K562 (cell line): ENCODE measurements around the gene KLHL24. TPM values are rescaled to one million over a fixed set of nuclear protein-coding genes. Genes with fewer than 3 reads are reported as not detected.

Experiments used
- ATAC-seq: fragments of 200-7000 bp; cut with Tn5 transposase; 3 replicates; pipeline ENCODE4 v1.9.1; 2020; ENCODE audit warnings: moderate library complexity
- BruUV-seq: library from RNA; stranded (reverse); fragments of 400-500 nt; replicated peaks from 2 replicates; lab custom pipeline; 2021; lab: Mats Ljungman, UMichigan
- CTCF ChIA-PET: fragments of 300-600 bp; formaldehyde crosslinking; extraction: SDS; loops from one replicate; lab custom pipeline; 2021; ENCODE audit warnings: low intra/inter-chr PET ratio; lab: Yijun Ruan, JAX
- POLR2A ChIA-PET: fragments of 300-600, 350-650 bp; sonication (Branson Sonifier 250); formaldehyde crosslinking; extraction: SDS; loops from one replicate; lab custom pipeline; 2021; ENCODE audit warnings: antibody characterized with exemption, inconsistent platforms; lab: Yijun Ruan, JAX
- DNase-seq, 4 experiments: peaks; one replicate each; pipeline versions ENCODE4 v3.0.0 to v3.0.0-alpha.2; 2011 to 2018; ENCODE audit warnings: low spot score in 3 of 4, mixed read lengths in 3 of 4; ENCODE audit errors: extremely low read depth in 1 of 4
- FAIRE-seq: peaks from 2 replicates; lab custom pipeline; 2011; peaks lifted over from hg19 to GRCh38; lab: Jason Lieb, UNC
- H2AFZ ChIP-seq: 2 replicates; pipeline ENCODE4 v1.6.0; 2011; ENCODE audit warnings: low read depth, low read length, control low read depth, inconsistent platforms
- H3K27ac ChIP-seq: fragments of 200-600 bp; 3 replicates; pipeline ENCODE4 v1.8.0; 2011; ENCODE audit warnings: low read depth, mild to moderate bottlenecking, control low read depth, inconsistent platforms, low read length, moderate library complexity, mixed read lengths; ENCODE audit errors: extremely low read depth
- H3K27me3 ChIP-seq, 2 experiments: fragments of 300-600 bp in 1 of 2; 2 replicates in 1 of 2; 3 replicates in 1 of 2; pipeline versions ENCODE4 v1.6.0 to v1.8.0; 2011; ENCODE audit warnings: inconsistent platforms in 2 of 2, low read length in 2 of 2, mild to moderate bottlenecking in 1 of 2, mixed read lengths in 1 of 2, moderate library complexity in 1 of 2; ENCODE audit not compliant: control insufficient read depth in 2 of 2, insufficient read depth in 2 of 2
- H3K36me3 ChIP-seq: fragments of 300-600 bp; 3 replicates; pipeline ENCODE4 v1.8.0; 2011; ENCODE audit warnings: mild to moderate bottlenecking, low read length, inconsistent platforms; ENCODE audit not compliant: control insufficient read depth, insufficient read depth
- H3K4me1 ChIP-seq, 2 experiments: fragments of 200-600 bp in 1 of 2; replicated peaks in 1 of 2; 2 replicates in 1 of 2; 3 replicates in 1 of 2; pipeline versions ENCODE4 v1.5.1 to v1.8.0; 2011; ENCODE audit warnings: inconsistent platforms in 2 of 2, low read length in 2 of 2, mild to moderate bottlenecking in 1 of 2, mixed read lengths in 1 of 2, moderate library complexity in 1 of 2; ENCODE audit not compliant: control insufficient read depth in 2 of 2, insufficient read depth in 2 of 2
- H3K4me2 ChIP-seq: 2 replicates; pipeline ENCODE4 v1.6.1; 2011; ENCODE audit warnings: low read length, control low read depth, inconsistent platforms, mixed read lengths; ENCODE audit not compliant: insufficient read depth
- H3K4me3 ChIP-seq: fragments of 200-600 bp; sonication (generic), shearing (Covaris generic); 2 replicates; pipeline ENCODE4 v1.5.1; 2016; ENCODE audit warnings: control low read depth, inconsistent platforms
- H3K79me2 ChIP-seq: fragments of 200-600 bp; 3 replicates; pipeline ENCODE4 v1.8.0; 2011; ENCODE audit warnings: low read length, inconsistent platforms; ENCODE audit not compliant: control insufficient read depth, insufficient read depth
- H3K9ac ChIP-seq, 2 experiments: 2 replicates each; pipeline versions ENCODE4 v1.6.0 to v1.6.1; 2011; ENCODE audit warnings: low read depth in 2 of 2, low read length in 2 of 2, control low read depth in 1 of 2, inconsistent platforms in 1 of 2, mild to moderate bottlenecking in 1 of 2, mixed read lengths in 1 of 2; ENCODE audit not compliant: insufficient read depth in 1 of 2
- H3K9me1 ChIP-seq: one replicate; pipeline ENCODE4 v1.6.0; 2011; ENCODE audit warnings: inconsistent platforms, mild to moderate bottlenecking, low read length, moderate library complexity; ENCODE audit not compliant: control insufficient read depth, insufficient read depth
- H3K9me3 ChIP-seq: replicated peaks from 2 replicates; pipeline ENCODE4 v1.5.1; 2011; ENCODE audit warnings: low read depth, low read length, inconsistent platforms; ENCODE audit not compliant: control insufficient read depth, insufficient read depth
- H4K20me1 ChIP-seq: replicated peaks from 2 replicates; pipeline ENCODE4 v1.6.1; 2011; ENCODE audit warnings: low read length, inconsistent platforms, mixed read lengths; ENCODE audit not compliant: control insufficient read depth, insufficient read depth
- BHLHE40 ChIP-seq: IDR thresholded peaks from 2 replicates; pipeline ENCODE4 v1.6.1; 2011; ENCODE audit warnings: low read length, improper control_type of control experiment
- CAMTA2 ChIP-seq: fragments of 250-450 bp; sonication (Bioruptor Pico); conservative IDR thresholded peaks from 2 replicates; pipeline ENCODE4 v1.5.1; 2022
- ESRRA ChIP-seq: fragments of 450-650 bp; IDR thresholded peaks from 2 replicates; pipeline ENCODE4 v1.6.1; 2014; ENCODE audit warnings: low read depth, mild to moderate bottlenecking, moderate library complexity, borderline replicate concordance
- HMG20A ChIP-seq: fragments of 450-650 bp; formaldehyde crosslinking; conservative IDR thresholded peaks from 2 replicates; pipeline ENCODE4 v1.4.0; 2020; ENCODE audit warnings: mild to moderate bottlenecking, mixed read lengths
- MYC ChIP-seq, 2 experiments: fragments of 250-450 bp in 1 of 2; sonication (Bioruptor Pico) in 1 of 2; IDR thresholded peaks; 2 replicates each; pipeline versions ENCODE4 v1.5.1 to v1.6.1; 2012 to 2021; ENCODE audit warnings: low read depth in 2 of 2, borderline replicate concordance in 1 of 2, improper control_type of control experiment in 1 of 2, low read length in 1 of 2, mild to moderate bottlenecking in 1 of 2, moderate library complexity in 1 of 2
- NONO ChIP-seq, 2 experiments: fragments of 200-400 bp in 1 of 2; fragments of 450-650 bp in 1 of 2; formaldehyde crosslinking in 1 of 2; IDR thresholded peaks; 2 replicates each; pipeline ENCODE4 v1.6.1; 2017; ENCODE audit warnings: low read depth in 2 of 2, mild to moderate bottlenecking in 2 of 2, moderate library complexity in 2 of 2, low read length in 1 of 2
- NUFIP1 ChIP-seq: fragments of 450-650 bp; IDR thresholded peaks from 2 replicates; pipeline ENCODE4 v1.6.1; 2018; ENCODE audit not compliant: partially characterized antibody
- ZNF165 ChIP-seq: fragments of 250-450 bp; sonication (Bioruptor Pico); IDR thresholded peaks from 2 replicates; pipeline ENCODE4 v1.4.0; 2020; ENCODE audit warnings: borderline replicate concordance
- ZNF444 ChIP-seq: fragments of 250-450 bp; sonication (Bioruptor Pico); IDR thresholded peaks from 2 replicates; pipeline ENCODE4 v1.4.0; 2020; ENCODE audit warnings: mild to moderate bottlenecking, moderate library complexity
- ZZZ3 ChIP-seq: fragments of 450-650 bp; IDR thresholded peaks from 2 replicates; pipeline ENCODE4 v1.6.1; 2016; ENCODE audit warnings: antibody characterized with exemption, mild to moderate bottlenecking, moderate library complexity
- WGBS: fragments of 100-300 bp; shearing (Covaris generic); methylation state at CpG from one replicate; pipeline ENCODE4 v1.1.6; 2016; ENCODE audit warnings: low coverage, mixed read lengths; ENCODE audit not compliant: insufficient coverage; ENCODE audit errors: missing lambda C conversion rate; 5-methylcytosine and 5-hydroxymethylcytosine counted together
- in situ Hi-C: fragments of 300-500 bp; cut with MboI; formaldehyde crosslinking; loops from 4 replicates; pipeline ENCODE4 v1.15.0; 2018; ENCODE audit warnings: inconsistent platforms, mixed read lengths
- intact Hi-C: fragments of 100-400 bp; cut with micrococcal nuclease; formaldehyde crosslinking; loops from 2 replicates; pipeline ENCODE4 v1.14.2; 2022
- polyA plus RNA-seq, 8 experiments: library from polyadenylated mRNA; depleted of rRNA in 4 of 8; stranded (reverse) in 5 of 8; unstranded in 3 of 8; fragments of >200 nt; fragmentation: Nextera tagmentation in 2 of 8; fragmentation: Illumina TruSeq in 1 of 8; extraction: Ambion mirVana in 2 of 8; extraction: Trizol in 1 of 8; gene quantifications; 2 replicates each; pipeline versions ENCODE4 v1.2.1 to v1.2.3, GENCODE V29; 2011 to 2014; ENCODE audit warnings: inconsistent platforms in 1 of 8, missing spikeins in 1 of 8
- total RNA-seq, 7 experiments: library from RNA; depleted of rRNA in 6 of 7; stranded (reverse); fragments of >200 nt in 6 of 7; fragmentation: Illumina TruSeq in 2 of 7; extraction: Trizol in 2 of 7; gene quantifications; 2 replicates each; pipeline versions ENCODE4 v1.2.1 to v1.2.3, GENCODE V29; 2011 to 2021; ENCODE audit warnings: low replicate concordance in 1 of 7
- TF ChIP-seq, protein P1 (sequence below): fragments of 450-650 bp; IDR thresholded peaks from 2 replicates; pipeline ENCODE4 v1.6.1; 2017; ENCODE audit warnings: antibody characterized with exemption
- TF ChIP-seq, protein P2 (sequence below): fragments of 200-400 bp; formaldehyde crosslinking; IDR thresholded peaks from 2 replicates; pipeline ENCODE4 v1.6.1; 2017; ENCODE audit warnings: mild to moderate bottlenecking, low read depth, low read length, moderate library complexity
- TF ChIP-seq, protein P3 (sequence below): sonication (generic); formaldehyde crosslinking; IDR thresholded peaks from 2 replicates; pipeline ENCODE4 v1.8.1; 2022; ENCODE audit warnings: missing genetic modification reagents
- TF ChIP-seq, protein P4 (sequence below): fragments of 450-650 bp; formaldehyde crosslinking; IDR thresholded peaks from 2 replicates; pipeline ENCODE4 v1.4.0; 2020; ENCODE audit warnings: mild to moderate bottlenecking, moderate library complexity

Gene KLHL24
- total and polyA plus RNA-seq, 9 of the 15 experiments (the other 6 are each of a cell fraction or from before 2014, with no cell fraction given), result 3.3 to 21.2 (median 14.2) TPM

DNA sequence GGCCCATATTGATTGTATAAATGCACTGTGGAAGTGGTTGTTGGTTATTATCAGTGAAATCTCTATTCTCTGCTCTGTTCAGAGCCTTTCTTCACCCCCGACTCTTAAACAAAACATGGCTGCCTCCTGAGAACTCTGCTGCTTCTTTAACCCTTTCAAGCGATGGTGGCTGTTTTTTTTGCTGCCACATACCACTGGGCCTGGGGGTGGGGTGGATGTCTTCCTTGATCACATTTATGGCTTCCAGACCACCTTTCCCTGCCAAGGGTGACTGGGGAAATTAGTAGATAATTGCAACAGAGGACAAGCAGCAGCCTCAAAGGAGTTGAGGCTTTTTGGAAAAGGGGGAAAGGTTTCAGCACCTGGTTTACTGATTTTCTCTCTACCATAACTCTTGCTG, 94.9 kb downstream of the KLHL24 start:
- Histone ChIP-seq H4K20me1 (no peaks in the 10 kb centered on the region), H3K9me1 (no peaks in the 10 kb centered on the region), H3K4me2 (no peak overlapping the region), H3K9ac (no peak overlapping the region), H3K4me1 (no peaks in the 10 kb centered on the region), H3K36me3 (peaks cover 77% of the 10 kb centered on the region), H3K9me3 (no peaks in the 10 kb centered on the region), H3K27me3 (no peaks in the 10 kb centered on the region), H3K79me2 (no peaks in the 10 kb centered on the region), H3K4me3 (no peak overlapping the region), H2AFZ (no peak overlapping the region), H3K27ac (no peak overlapping the region)
- ATAC-seq (no peak), FAIRE-seq (no peak), DNase-seq (no peak)
- 93% methylated on average over 2 of the region's 2 CpGs for WGBS
- ChIA-PET POLR2A (no interaction called here), CTCF (no interaction called here)
- intact Hi-C loops (no loop called here), in situ Hi-C loops (no loop called here)
- BruUV-seq, result no TSS peak
- TF ChIP-seq CAMTA2 (CRISPR knock-in tag) (no peak), ZNF165 (CRISPR knock-in tag) (no peak), MYC (IDR thresholded peaks at IDR 0.05; ENCODE audit: low read depth, low read length) (no peak), MYC (CRISPR knock-in tag; IDR thresholded peaks at IDR 0.05; ENCODE audit: borderline replicate concordance, low read depth) (no peak), ESRRA (no peak), ZNF444 (CRISPR knock-in tag) (no peak), NUFIP1 (no peak), ZZZ3 (no peak), HMG20A (CRISPR knock-in tag) (no peak), BHLHE40 (no peak), NONO (IDR thresholded peaks at IDR 0.05; ENCODE audit: low read depth in 2 of 2, low read length in 1 of 2) (no peak)
- TF ChIP-seq, protein P1, sequence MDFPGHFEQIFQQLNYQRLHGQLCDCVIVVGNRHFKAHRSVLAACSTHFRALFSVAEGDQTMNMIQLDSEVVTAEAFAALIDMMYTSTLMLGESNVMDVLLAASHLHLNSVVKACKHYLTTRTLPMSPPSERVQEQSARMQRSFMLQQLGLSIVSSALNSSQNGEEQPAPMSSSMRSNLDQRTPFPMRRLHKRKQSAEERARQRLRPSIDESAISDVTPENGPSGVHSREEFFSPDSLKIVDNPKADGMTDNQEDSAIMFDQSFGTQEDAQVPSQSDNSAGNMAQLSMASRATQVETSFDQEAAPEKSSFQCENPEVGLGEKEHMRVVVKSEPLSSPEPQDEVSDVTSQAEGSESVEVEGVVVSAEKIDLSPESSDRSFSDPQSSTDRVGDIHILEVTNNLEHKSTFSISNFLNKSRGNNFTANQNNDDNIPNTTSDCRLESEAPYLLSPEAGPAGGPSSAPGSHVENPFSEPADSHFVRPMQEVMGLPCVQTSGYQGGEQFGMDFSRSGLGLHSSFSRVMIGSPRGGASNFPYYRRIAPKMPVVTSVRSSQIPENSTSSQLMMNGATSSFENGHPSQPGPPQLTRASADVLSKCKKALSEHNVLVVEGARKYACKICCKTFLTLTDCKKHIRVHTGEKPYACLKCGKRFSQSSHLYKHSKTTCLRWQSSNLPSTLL, result no peak
- TF ChIP-seq, protein P2, sequence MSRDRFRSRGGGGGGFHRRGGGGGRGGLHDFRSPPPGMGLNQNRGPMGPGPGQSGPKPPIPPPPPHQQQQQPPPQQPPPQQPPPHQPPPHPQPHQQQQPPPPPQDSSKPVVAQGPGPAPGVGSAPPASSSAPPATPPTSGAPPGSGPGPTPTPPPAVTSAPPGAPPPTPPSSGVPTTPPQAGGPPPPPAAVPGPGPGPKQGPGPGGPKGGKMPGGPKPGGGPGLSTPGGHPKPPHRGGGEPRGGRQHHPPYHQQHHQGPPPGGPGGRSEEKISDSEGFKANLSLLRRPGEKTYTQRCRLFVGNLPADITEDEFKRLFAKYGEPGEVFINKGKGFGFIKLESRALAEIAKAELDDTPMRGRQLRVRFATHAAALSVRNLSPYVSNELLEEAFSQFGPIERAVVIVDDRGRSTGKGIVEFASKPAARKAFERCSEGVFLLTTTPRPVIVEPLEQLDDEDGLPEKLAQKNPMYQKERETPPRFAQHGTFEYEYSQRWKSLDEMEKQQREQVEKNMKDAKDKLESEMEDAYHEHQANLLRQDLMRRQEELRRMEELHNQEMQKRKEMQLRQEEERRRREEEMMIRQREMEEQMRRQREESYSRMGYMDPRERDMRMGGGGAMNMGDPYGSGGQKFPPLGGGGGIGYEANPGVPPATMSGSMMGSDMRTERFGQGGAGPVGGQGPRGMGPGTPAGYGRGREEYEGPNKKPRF, result no peak
- TF ChIP-seq, protein P3, sequence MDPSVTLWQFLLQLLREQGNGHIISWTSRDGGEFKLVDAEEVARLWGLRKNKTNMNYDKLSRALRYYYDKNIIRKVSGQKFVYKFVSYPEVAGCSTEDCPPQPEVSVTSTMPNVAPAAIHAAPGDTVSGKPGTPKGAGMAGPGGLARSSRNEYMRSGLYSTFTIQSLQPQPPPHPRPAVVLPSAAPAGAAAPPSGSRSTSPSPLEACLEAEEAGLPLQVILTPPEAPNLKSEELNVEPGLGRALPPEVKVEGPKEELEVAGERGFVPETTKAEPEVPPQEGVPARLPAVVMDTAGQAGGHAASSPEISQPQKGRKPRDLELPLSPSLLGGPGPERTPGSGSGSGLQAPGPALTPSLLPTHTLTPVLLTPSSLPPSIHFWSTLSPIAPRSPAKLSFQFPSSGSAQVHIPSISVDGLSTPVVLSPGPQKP (CRISPR knock-in tag), result no peak
- TF ChIP-seq, protein P4, sequence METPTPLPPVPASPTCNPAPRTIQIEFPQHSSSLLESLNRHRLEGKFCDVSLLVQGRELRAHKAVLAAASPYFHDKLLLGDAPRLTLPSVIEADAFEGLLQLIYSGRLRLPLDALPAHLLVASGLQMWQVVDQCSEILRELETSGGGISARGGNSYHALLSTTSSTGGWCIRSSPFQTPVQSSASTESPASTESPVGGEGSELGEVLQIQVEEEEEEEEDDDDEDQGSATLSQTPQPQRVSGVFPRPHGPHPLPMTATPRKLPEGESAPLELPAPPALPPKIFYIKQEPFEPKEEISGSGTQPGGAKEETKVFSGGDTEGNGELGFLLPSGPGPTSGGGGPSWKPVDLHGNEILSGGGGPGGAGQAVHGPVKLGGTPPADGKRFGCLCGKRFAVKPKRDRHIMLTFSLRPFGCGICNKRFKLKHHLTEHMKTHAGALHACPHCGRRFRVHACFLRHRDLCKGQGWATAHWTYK, result no peak
